Gastrocnemius medialis (tissue), 4 donors: ENCODE data around the gene NYAP2. TPM values are rescaled to one million over a fixed set of nuclear protein-coding genes. Genes with fewer than 3 reads are reported as not detected.

Source experiments
- ATAC-seq, 2 donors: fragments of 150-250 bp; one replicate each; pipeline ENCODE4 v1.9.1; 2016
- DNase-seq, 2 donors: peaks; one replicate each; pipeline ENCODE4 v3.0.0-alpha.2; 2019
- H3K27ac ChIP-seq, 4 donors: fragments of 200-600 bp; sonication (generic); 1 replicate in 1 of 4; 2 replicates in 3 of 4; pipeline ENCODE4 v1.5.1; 2016 to 2018; ENCODE audit warnings: mild to moderate bottlenecking in 2 of 4, moderate library complexity in 1 of 4
- H3K27me3 ChIP-seq, 3 donors: fragments of 200-600 bp; sonication (generic) in 2 of 3; 1 replicate in 1 of 3; 2 replicates in 2 of 3; pipeline versions ENCODE4 v1.5.1 to v1.6.0; 2016 to 2019; ENCODE audit warnings: mild to moderate bottlenecking in 1 of 3, moderate library complexity in 1 of 3
- H3K36me3 ChIP-seq, 2 donors: fragments of 200-600 bp; sonication (generic) in 1 of 2; one replicate each; pipeline ENCODE4 v1.5.1; 2017 to 2018
- H3K4me1 ChIP-seq, 2 donors: fragments of 200-600 bp; sonication (generic) in 1 of 2; one replicate each; pipeline ENCODE4 v1.5.1; 2016 to 2017; ENCODE audit warnings: mild to moderate bottlenecking in 2 of 2
- H3K4me3 ChIP-seq, 4 donors: fragments of 200-600 bp; sonication (generic) in 3 of 4; 1 replicate in 1 of 4; 2 replicates in 3 of 4; pipeline ENCODE4 v1.5.1; 2016 to 2019; ENCODE audit warnings: mild to moderate bottlenecking in 2 of 4
- H3K9me3 ChIP-seq, 3 donors: fragments of 200-600 bp; sonication (generic) in 2 of 3; 1 replicate in 1 of 3; 2 replicates in 2 of 3; pipeline ENCODE4 v1.5.1; 2016 to 2019
- POLR2A ChIP-seq, 2 donors: fragments of 450-650 bp; IDR thresholded peaks; one replicate each; pipeline ENCODE4 v1.6.1; 2017; ENCODE audit warnings: antibody characterized with exemption in 2 of 2, mild to moderate bottlenecking in 2 of 2, moderate library complexity in 2 of 2
- in situ Hi-C, 4 donors: fragments of 200-750 bp; cut with MboI; loops; one replicate each; pipeline versions ENCODE4 v1.15.0 to v1.8.0; 2017; ENCODE audit warnings: low sequenced_read_pairs in 4 of 4
- intact Hi-C: fragments of 100-400 bp; cut with DNase I; formaldehyde crosslinking; loops from one replicate; pipeline ENCODE4 v1.15.1; 2023; ENCODE audit warnings: low total_unique reads
- total RNA-seq, 4 donors: library from RNA; depleted of rRNA; stranded (reverse); fragments of >200 nt; gene quantifications; one replicate each; pipeline versions ENCODE4 v1.1.0 to v1.2.3, GENCODE V29; 2016
- TF ChIP-seq, protein P1 (sequence below), 5 experiments: fragments of 450-650 bp in 3 of 5; fragments of 200-600 bp in 2 of 5; sonication (generic) in 2 of 5; IDR thresholded peaks in 4 of 5; conservative IDR thresholded peaks in 1 of 5; 1 replicate in 4 of 5; 2 replicates in 1 of 5; pipeline ENCODE4 v1.5.1; 2016 to 2019; ENCODE audit warnings: antibody characterized with exemption in 5 of 5, mild to moderate bottlenecking in 3 of 5, moderate library complexity in 3 of 5

The NYAP2 gene
- total RNA-seq, 4 donors from 2014 or later, result 0.36 to 1.7 (median 1.5) TPM

GRCh38 chr2:225566798-225567197 lies 167.3 kb downstream of the NYAP2 start:
- H3K4me3 ChIP-seq, result no peak overlapping the region
- DNase-seq (no peak), ATAC-seq (no peak)
- H3K36me3 ChIP-seq, result no peaks in the 10 kb centered on the region
- no peaks in the 10 kb centered on the region for H3K9me3 ChIP-seq
- no peaks in the 10 kb centered on the region for H3K27me3 ChIP-seq
- no peak overlapping the region for H3K27ac ChIP-seq
- TF ChIP-seq, protein P1, sequence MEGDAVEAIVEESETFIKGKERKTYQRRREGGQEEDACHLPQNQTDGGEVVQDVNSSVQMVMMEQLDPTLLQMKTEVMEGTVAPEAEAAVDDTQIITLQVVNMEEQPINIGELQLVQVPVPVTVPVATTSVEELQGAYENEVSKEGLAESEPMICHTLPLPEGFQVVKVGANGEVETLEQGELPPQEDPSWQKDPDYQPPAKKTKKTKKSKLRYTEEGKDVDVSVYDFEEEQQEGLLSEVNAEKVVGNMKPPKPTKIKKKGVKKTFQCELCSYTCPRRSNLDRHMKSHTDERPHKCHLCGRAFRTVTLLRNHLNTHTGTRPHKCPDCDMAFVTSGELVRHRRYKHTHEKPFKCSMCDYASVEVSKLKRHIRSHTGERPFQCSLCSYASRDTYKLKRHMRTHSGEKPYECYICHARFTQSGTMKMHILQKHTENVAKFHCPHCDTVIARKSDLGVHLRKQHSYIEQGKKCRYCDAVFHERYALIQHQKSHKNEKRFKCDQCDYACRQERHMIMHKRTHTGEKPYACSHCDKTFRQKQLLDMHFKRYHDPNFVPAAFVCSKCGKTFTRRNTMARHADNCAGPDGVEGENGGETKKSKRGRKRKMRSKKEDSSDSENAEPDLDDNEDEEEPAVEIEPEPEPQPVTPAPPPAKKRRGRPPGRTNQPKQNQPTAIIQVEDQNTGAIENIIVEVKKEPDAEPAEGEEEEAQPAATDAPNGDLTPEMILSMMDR (IDR thresholded peaks at IDR 0.05 in 4 of 5, conservative IDR thresholded peaks at IDR 0.05 in 1 of 5), result no peak
- no peak for TF ChIP-seq POLR2A (IDR thresholded peaks at IDR 0.05)
- intact Hi-C loops (no loop called here), in situ Hi-C loops (no loop called here)
- H3K4me1 ChIP-seq, result no peaks in the 10 kb centered on the region

DNA sequence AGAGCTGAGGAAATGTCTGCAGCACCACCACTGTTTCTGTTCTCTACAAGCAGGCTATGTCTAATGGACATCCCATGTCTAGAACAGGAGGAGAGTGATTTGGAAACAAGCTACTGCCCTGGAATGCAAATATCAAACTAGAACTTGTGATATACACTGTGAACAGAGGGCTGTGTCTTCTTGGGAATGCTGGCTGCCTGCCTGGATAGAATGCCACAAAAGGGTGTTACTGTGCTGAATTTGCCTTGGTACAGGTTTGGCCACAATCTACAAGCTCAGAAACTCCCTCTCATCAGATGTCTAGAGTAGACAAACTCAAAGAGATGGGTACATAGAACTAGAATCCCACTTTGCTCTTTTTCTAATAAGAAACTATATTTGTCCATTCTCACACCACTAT lies 170.5 kb downstream of the NYAP2 start:
- Histone ChIP-seq H3K9me3 (no peaks in the 10 kb centered on the region), H3K4me1 (no peaks in the 10 kb centered on the region), H3K27ac (no peak overlapping the region), H3K27me3 (no peaks in the 10 kb centered on the region), H3K36me3 (no peaks in the 10 kb centered on the region), H3K4me3 (no peak overlapping the region)
- intact Hi-C loops (no loop called here), in situ Hi-C loops (no loop called here)
- no peak for TF ChIP-seq POLR2A (IDR thresholded peaks at IDR 0.05)
- TF ChIP-seq, protein P1 (IDR thresholded peaks at IDR 0.05 in 4 of 5, conservative IDR thresholded peaks at IDR 0.05 in 1 of 5), result no peak
- ATAC-seq, result no peak
- DNase-seq, result no peak

DNA sequence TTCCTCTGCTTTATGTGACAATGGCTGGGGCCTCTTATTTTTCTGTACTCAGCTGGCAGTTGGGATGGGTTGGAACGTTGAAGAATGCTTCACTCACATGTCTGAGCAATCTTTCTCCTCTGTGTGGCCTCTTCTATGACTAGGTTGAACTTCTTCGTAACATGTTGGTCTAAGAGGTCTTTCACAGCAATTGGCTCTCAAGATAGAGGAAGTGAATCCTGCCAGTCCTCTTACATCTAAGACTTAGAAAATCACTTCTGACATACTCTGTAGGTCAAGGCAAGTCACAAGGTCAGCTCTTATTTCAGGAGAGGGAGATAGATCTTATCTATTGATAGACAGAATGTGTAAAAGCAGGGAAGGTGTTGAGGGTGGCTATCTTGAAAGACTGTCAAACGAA lies 174.1 kb downstream of the NYAP2 start:
- no peaks in the 10 kb centered on the region for H3K27me3 ChIP-seq
- DNase-seq (no peak), ATAC-seq (no peak)
- H3K4me3 ChIP-seq, result no peak overlapping the region
- H3K4me1 ChIP-seq, result no peaks in the 10 kb centered on the region
- H3K27ac ChIP-seq, result no peak overlapping the region
- in situ Hi-C loops (no loop called here), intact Hi-C loops (no loop called here)
- TF ChIP-seq, protein P1 (IDR thresholded peaks at IDR 0.05 in 4 of 5, conservative IDR thresholded peaks at IDR 0.05 in 1 of 5), result no peak
- no peak for TF ChIP-seq POLR2A (IDR thresholded peaks at IDR 0.05)
- H3K9me3 ChIP-seq, result no peaks in the 10 kb centered on the region
- H3K36me3 ChIP-seq, result no peaks in the 10 kb centered on the region

GRCh38 chr2:225574582-225575138 lies 175.2 kb downstream of the NYAP2 start:
- no peaks in the 10 kb centered on the region for H3K9me3 ChIP-seq
- no peak overlapping the region for H3K27ac ChIP-seq
- H3K36me3 ChIP-seq, result no peaks in the 10 kb centered on the region
- ATAC-seq, result no peak
- intact Hi-C loops (no loop called here), in situ Hi-C loops (no loop called here)
- H3K4me1 ChIP-seq, result no peaks in the 10 kb centered on the region
- DNase-seq, result no peak
- TF ChIP-seq POLR2A (IDR thresholded peaks at IDR 0.05), result no peak
- TF ChIP-seq, protein P1 (IDR thresholded peaks at IDR 0.05 in 4 of 5, conservative IDR thresholded peaks at IDR 0.05 in 1 of 5), result no peak
- H3K27me3 ChIP-seq, result no peaks in the 10 kb centered on the region
- no peak overlapping the region for H3K4me3 ChIP-seq

- in situ Hi-C loops (no loop called here), intact Hi-C loops (no loop called here)
- H3K36me3 ChIP-seq, result no peaks in the 10 kb centered on the region
- no peak overlapping the region for H3K27ac ChIP-seq
- DNase-seq (no peak), ATAC-seq (no peak)
- no peak overlapping the region for H3K4me3 ChIP-seq
- no peaks in the 10 kb centered on the region for H3K27me3 ChIP-seq
- TF ChIP-seq POLR2A (IDR thresholded peaks at IDR 0.05), result no peak
- TF ChIP-seq, protein P1 (IDR thresholded peaks at IDR 0.05 in 4 of 5, conservative IDR thresholded peaks at IDR 0.05 in 1 of 5), result no peak
- H3K4me1 ChIP-seq, result no peaks in the 10 kb centered on the region
- no peaks in the 10 kb centered on the region for H3K9me3 ChIP-seq
Measured at GRCh38 chr2:225581135-225581534, 181.6 kb downstream of the NYAP2 start.
